SK-N-SH treated with all-trans-retinoic acid at 6 μM for 48 hours (cell line): ENCODE results near the gene LINGO1.

Experiments
- ATAC-seq: fragments of 200-7000 bp; cut with Tn5 transposase; 3 replicates; pipeline ENCODE4 v1.9.1; 2020; ENCODE audit warnings: mild to moderate bottlenecking, moderate library complexity
- ARNTL ChIP-seq: fragments of 450-650 bp; formaldehyde crosslinking; IDR thresholded peaks from 2 replicates; pipeline ENCODE4 v1.5.0; 2020; ENCODE audit warnings: low read depth, mild to moderate bottlenecking, moderate library complexity, borderline replicate concordance
- BACH2 ChIP-seq: fragments of 250-450 bp; sonication (Bioruptor Pico); IDR thresholded peaks from 2 replicates; pipeline ENCODE4 v1.9.0; 2021; ENCODE audit warnings: mild to moderate bottlenecking, borderline replicate concordance
- CREB5 ChIP-seq: fragments of 250-450 bp; sonication (Bioruptor Pico); IDR thresholded peaks from 2 replicates; pipeline ENCODE4 v1.5.1; 2020; ENCODE audit warnings: low read depth, mild to moderate bottlenecking, moderate library complexity
- CSDC2 ChIP-seq: fragments of 250-450 bp; sonication (Bioruptor Pico); IDR thresholded peaks from 2 replicates; pipeline ENCODE4 v1.5.0; 2020; ENCODE audit warnings: mild to moderate bottlenecking, moderate library complexity
- GLIS3 ChIP-seq: fragments of 250-450 bp; sonication (Bioruptor Pico); IDR thresholded peaks from 2 replicates; pipeline ENCODE4 v1.5.0; 2020; ENCODE audit warnings: mild to moderate bottlenecking, moderate library complexity
- ISL1 ChIP-seq: fragments of 250-450 bp; sonication (Bioruptor Pico); IDR thresholded peaks from 2 replicates; pipeline ENCODE4 v2.1.2; 2022; ENCODE audit warnings: mild to moderate bottlenecking, moderate library complexity
- OSR1 ChIP-seq: fragments of 250-450 bp; sonication (Bioruptor Pico); IDR thresholded peaks from 2 replicates; pipeline ENCODE4 v1.8.0; 2022; ENCODE audit warnings: moderate library complexity, mild to moderate bottlenecking, inconsistent platforms
- PATZ1 ChIP-seq: fragments of 250-450 bp; sonication (Bioruptor Pico); IDR thresholded peaks from 2 replicates; pipeline ENCODE4 v1.8.0; 2020; ENCODE audit warnings: mild to moderate bottlenecking, moderate library complexity, borderline replicate concordance
- POU6F1 ChIP-seq: fragments of 250-450 bp; sonication (Bioruptor Pico); IDR thresholded peaks from 2 replicates; pipeline ENCODE4 v1.8.0; 2021; ENCODE audit warnings: low read depth, mild to moderate bottlenecking, moderate library complexity, borderline replicate concordance
- PPARA ChIP-seq: fragments of 250-450 bp; sonication (Bioruptor Pico); IDR thresholded peaks from 2 replicates; pipeline ENCODE4 v1.5.0; 2020; ENCODE audit warnings: mild to moderate bottlenecking, borderline replicate concordance
- RARB ChIP-seq: fragments of 250-450 bp; sonication (Bioruptor Pico); IDR thresholded peaks from 2 replicates; pipeline ENCODE4 v1.8.0; 2021; ENCODE audit warnings: mild to moderate bottlenecking, moderate library complexity
- SNAI2 ChIP-seq: fragments of 250-450 bp; sonication (Bioruptor Pico); IDR thresholded peaks from 2 replicates; pipeline ENCODE4 v1.5.0; 2020; ENCODE audit warnings: mild to moderate bottlenecking, moderate library complexity
- TCF4 ChIP-seq: fragments of 250-450 bp; sonication (Bioruptor Pico); IDR thresholded peaks from 2 replicates; pipeline ENCODE4 v1.8.0; 2021; ENCODE audit warnings: mild to moderate bottlenecking, moderate library complexity, borderline replicate concordance
- TOX ChIP-seq: fragments of 250-450 bp; sonication (Bioruptor Pico); IDR thresholded peaks from 2 replicates; pipeline ENCODE4 v1.8.0; 2021; ENCODE audit warnings: mild to moderate bottlenecking, moderate library complexity, borderline replicate concordance
- TSHZ2 ChIP-seq: fragments of 250-450 bp; sonication (Bioruptor Pico); IDR thresholded peaks from 2 replicates; pipeline ENCODE4 v1.5.0; 2020; ENCODE audit warnings: mild to moderate bottlenecking, moderate library complexity
- ZFP3 ChIP-seq: fragments of 250-450 bp; sonication (Bioruptor Pico); IDR thresholded peaks from 2 replicates; pipeline ENCODE4 v1.5.0; 2020; ENCODE audit warnings: mild to moderate bottlenecking, moderate library complexity
- ZNF565 ChIP-seq: fragments of 450-650 bp; formaldehyde crosslinking; conservative IDR thresholded peaks from 2 replicates; pipeline ENCODE4 v1.5.0; 2020; ENCODE audit warnings: low read depth, mild to moderate bottlenecking, moderate library complexity
- ZNF8 ChIP-seq: fragments of 450-650 bp; formaldehyde crosslinking; IDR thresholded peaks from 2 replicates; pipeline ENCODE4 v1.5.0; 2020; ENCODE audit warnings: mild to moderate bottlenecking, moderate library complexity

LINGO1 gene

GRCh38 chr15:77630956-77631744, 1.6 kb downstream of the LINGO1 start (continued):
- TF ChIP-seq GLIS3 (CRISPR knock-in tag) (no peak), BACH2 (CRISPR knock-in tag) (no peak), OSR1 (CRISPR knock-in tag) (no peak), PPARA (CRISPR knock-in tag) (no peak), SNAI2 (no peak), ZNF8 (CRISPR knock-in tag) (no peak), TOX (CRISPR knock-in tag) (no peak)
- TF ChIP-seq, all 23 proteins: peak for 0

GRCh38 chr15:77630056-77630455, 2.7 kb downstream of the LINGO1 start:
- no peak for TF ChIP-seq TSHZ2 (CRISPR knock-in tag)
- no peak for TF ChIP-seq ZFP3 (CRISPR knock-in tag)
- TF ChIP-seq RARB (CRISPR knock-in tag): no peak
- no peak for TF ChIP-seq ZNF565 (CRISPR knock-in tag)
- TF ChIP-seq OSR1 (CRISPR knock-in tag): no peak
- TF ChIP-seq ZNF8 (CRISPR knock-in tag): no peak
- no peak for TF ChIP-seq PATZ1 (CRISPR knock-in tag)
- TF ChIP-seq PPARA (CRISPR knock-in tag): no peak
- TF ChIP-seq POU6F1 (CRISPR knock-in tag): no peak
- TF ChIP-seq ISL1 (CRISPR knock-in tag): no peak
- TF ChIP-seq BACH2 (CRISPR knock-in tag): no peak
- TF ChIP-seq TOX (CRISPR knock-in tag): no peak
- no peak for TF ChIP-seq ARNTL (CRISPR knock-in tag)
- TF ChIP-seq TCF4 (CRISPR knock-in tag): no peak
- TF ChIP-seq SNAI2: no peak
- TF ChIP-seq GLIS3 (CRISPR knock-in tag): no peak
- TF ChIP-seq CSDC2 (CRISPR knock-in tag): no peak
- no peak for TF ChIP-seq CREB5 (CRISPR knock-in tag)
- TF ChIP-seq, all 23 proteins: peak for 0
- ATAC-seq: no peak

GRCh38 chr15:77629070-77630030, 3.4 kb downstream of the LINGO1 start:
- no peak for ATAC-seq
- TF ChIP-seq TCF4 (CRISPR knock-in tag): no peak
